Measurements from ENCODE around the gene SNX25.
"Not testable (repeated sequence)": the region's sequence is repeated elsewhere in the genome, so short reads cannot be mapped to it uniquely, and the experiment has no call there.

DNA sequence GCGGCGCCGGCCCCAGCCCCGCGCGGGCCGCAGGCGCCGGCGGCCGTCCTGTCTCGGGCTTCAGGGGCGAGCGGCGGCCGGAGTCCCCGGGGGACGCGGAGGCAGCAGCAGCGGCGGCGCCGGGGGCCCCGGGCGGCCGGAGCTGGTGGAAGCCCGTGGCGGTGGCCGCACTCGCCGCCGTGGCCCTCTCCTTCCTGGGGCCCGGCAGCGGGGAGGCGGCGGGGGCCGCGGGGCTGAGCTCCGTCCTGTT, 379 bp downstream of the SNX25 start:
- TF ChIP-seq, protein P1, sequence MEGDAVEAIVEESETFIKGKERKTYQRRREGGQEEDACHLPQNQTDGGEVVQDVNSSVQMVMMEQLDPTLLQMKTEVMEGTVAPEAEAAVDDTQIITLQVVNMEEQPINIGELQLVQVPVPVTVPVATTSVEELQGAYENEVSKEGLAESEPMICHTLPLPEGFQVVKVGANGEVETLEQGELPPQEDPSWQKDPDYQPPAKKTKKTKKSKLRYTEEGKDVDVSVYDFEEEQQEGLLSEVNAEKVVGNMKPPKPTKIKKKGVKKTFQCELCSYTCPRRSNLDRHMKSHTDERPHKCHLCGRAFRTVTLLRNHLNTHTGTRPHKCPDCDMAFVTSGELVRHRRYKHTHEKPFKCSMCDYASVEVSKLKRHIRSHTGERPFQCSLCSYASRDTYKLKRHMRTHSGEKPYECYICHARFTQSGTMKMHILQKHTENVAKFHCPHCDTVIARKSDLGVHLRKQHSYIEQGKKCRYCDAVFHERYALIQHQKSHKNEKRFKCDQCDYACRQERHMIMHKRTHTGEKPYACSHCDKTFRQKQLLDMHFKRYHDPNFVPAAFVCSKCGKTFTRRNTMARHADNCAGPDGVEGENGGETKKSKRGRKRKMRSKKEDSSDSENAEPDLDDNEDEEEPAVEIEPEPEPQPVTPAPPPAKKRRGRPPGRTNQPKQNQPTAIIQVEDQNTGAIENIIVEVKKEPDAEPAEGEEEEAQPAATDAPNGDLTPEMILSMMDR (IDR thresholded peaks at IDR 0.05 in 8 of 11, conservative IDR thresholded peaks at IDR 0.05 in 3 of 11): peak in 1 of 11 experiments; percentile 13
- TF ChIP-seq POLR2AphosphoS5, POLR2A (IDR thresholded peaks at IDR 0.05): not testable (repeated sequence)
